ENCODE results near the gene WNT11.
A peak's percentile ranks its signal among the peaks of the same experiment; 100 is the strongest.

WNT11 gene

DNA sequence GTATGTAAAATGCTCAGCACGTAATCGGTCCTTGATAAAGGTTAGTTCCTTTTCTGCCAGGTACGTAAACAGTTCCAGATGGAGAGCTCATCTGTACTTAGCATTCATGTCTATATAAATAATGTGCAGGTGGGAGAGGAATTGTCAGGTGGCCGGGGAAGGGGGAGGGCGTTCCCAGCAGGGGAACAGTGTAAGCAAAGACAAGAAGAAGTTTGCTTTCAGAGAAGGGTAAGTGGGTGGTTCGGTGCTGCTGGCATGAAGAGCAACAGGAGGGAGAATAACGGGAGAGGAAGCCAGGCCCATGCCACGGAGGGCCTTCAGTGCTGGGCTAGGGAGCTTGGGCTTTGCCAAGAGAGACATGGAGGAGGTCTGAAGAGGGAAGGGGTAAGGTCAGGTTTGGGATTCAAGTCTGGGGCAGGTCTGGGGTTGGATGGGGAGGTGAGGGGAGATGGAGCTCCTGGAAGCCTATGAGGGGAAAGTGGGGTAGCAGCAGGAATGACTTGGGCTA is 11.4 kb upstream of the WNT11 start:
- Mint-ChIP-seq H3K27me3 (peaks cover 7% of the 10 kb centered on the region), H3K36me3 (ENCODE audit: low read depth) (no peaks in the 10 kb centered on the region), H3K9me3 (no peaks in the 10 kb centered on the region), H3K27ac (no peak overlapping the region), H3K4me3 (no peak overlapping the region), H3K4me1 (ENCODE audit: low read depth) (no peaks in the 10 kb centered on the region)

DNA sequence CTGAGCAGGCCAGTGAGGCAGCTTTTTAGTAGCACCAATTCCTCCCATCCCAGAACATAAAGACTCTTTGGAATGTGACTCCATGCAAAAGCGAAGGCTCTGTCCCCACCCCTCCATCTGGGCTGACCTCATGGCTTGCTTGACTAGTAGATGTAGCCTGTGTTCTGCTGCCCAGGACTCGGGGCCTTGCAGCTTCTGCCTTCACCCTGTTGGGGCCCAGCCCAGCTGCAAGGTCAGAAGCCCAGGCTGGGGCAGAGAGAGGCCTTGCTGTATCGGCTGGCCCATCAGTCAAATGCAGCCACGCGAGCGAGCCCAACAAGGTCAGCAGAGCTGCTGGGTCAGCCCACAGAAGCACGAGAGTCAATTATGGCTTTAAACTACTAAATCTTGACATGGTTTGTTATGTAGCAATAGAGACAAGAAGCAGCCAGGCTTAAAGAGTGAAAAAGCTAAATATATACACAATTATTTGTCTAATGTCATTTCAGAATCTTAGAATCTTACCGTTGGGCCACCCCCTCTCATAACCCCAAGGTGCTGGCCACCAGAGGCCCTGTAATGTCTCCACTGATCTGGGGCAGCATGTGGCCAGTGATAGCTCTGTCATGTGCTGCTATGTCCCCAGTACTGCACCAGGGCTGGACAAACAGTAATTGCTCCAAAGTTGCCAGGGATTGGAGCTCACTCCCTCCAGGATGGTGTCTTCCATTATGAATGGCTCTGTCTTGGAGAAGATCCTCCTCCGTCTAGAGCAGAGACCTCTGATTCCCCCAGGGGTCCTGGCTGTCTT is 10.4 kb upstream of the WNT11 start:
- Mint-ChIP-seq H3K9me3 (no peaks in the 10 kb centered on the region), H3K27ac (no peak overlapping the region), H3K27me3 (peaks cover 16% of the 10 kb centered on the region), H3K4me3 (no peak overlapping the region), H3K4me1 (ENCODE audit: low read depth) (no peaks in the 10 kb centered on the region), H3K36me3 (ENCODE audit: low read depth) (no peaks in the 10 kb centered on the region)

DNA sequence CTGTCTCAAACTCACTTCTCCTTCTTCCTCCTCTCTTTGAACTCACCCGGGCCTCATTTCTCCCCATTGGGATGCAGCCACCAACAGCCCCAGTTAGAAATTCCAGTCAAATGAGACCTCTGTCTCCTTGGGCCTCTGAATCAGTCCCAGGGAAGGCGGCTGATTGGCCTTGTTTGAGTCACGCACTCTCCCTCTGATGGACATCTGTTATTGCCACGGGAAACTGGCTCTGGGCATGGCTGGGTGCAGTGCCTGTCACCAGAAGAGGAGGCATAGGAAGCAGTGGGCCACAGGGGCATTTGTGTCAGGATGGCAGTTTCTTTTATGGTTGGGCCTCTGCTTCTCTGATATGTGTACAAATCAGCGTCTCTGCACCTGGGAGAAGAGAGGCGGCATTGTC is 9.6 kb upstream of the WNT11 start:
- H3K4me3 Mint-ChIP-seq, result no peak overlapping the region
- H3K9me3 Mint-ChIP-seq, result no peaks in the 10 kb centered on the region
- peaks cover 24% of the 10 kb centered on the region for H3K27me3 Mint-ChIP-seq
- no peaks in the 10 kb centered on the region for H3K36me3 Mint-ChIP-seq (ENCODE audit: low read depth)
- H3K4me1 Mint-ChIP-seq (ENCODE audit: low read depth), result no peaks in the 10 kb centered on the region
- H3K27ac Mint-ChIP-seq, result no peak overlapping the region

DNA sequence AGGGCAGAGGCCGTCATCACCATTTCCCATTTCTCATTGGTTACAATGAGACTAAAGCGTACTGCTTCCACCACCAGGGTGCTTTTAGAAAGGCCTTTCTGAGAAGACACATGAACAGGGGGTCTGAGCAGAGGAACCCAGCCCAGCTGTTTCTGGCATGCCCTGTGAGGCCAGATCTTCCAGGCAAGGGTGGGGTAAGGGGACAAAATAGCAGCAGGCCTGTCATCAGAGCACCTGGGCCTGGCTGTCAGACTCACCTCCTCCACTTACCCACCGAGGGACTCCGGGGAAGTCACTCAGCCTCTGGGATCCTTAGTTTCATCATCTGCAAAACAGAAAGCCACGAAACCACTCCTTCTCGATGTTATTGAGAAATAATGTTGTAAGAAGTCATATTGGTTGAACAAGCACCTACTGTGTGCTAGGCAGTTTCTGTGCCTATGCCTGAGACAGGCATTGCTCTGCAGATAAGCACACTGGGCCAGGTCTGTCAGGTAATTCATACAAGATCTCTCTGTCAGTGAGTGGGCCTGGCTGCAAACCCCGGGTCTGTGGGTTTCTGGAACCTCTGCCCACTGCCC is 8.8 kb upstream of the WNT11 start:
- Mint-ChIP-seq H3K9me3 (no peaks in the 10 kb centered on the region), H3K4me1 (ENCODE audit: low read depth) (no peaks in the 10 kb centered on the region), H3K27me3 (peaks cover 27% of the 10 kb centered on the region), H3K27ac (no peak overlapping the region), H3K36me3 (ENCODE audit: low read depth) (no peaks in the 10 kb centered on the region), H3K4me3 (no peak overlapping the region)

DNA sequence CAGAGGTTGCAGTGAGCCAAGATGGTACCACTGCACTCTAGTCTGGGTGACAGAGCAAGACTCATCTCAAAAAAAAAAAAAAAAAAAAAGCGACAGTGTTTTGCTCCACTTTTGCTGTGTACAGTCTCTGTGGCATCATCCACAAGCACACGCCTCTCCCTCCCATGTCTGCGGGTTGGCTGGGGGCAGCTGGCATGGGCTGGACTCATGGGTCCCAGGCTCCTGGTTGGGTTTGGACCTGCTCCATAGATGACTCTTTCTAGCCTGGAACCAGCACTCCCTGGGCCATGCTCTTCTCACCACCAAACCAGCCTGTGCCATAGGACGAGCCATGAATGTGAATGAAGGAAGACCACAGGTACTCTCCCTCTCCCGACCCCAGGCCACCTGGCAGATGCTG is 7.9 kb upstream of the WNT11 start:
- Mint-ChIP-seq H3K27me3 (peaks cover 27% of the 10 kb centered on the region), H3K36me3 (ENCODE audit: low read depth) (no peaks in the 10 kb centered on the region), H3K4me1 (ENCODE audit: low read depth) (no peaks in the 10 kb centered on the region), H3K9me3 (no peaks in the 10 kb centered on the region), H3K4me3 (no peak overlapping the region), H3K27ac (no peak overlapping the region)

DNA sequence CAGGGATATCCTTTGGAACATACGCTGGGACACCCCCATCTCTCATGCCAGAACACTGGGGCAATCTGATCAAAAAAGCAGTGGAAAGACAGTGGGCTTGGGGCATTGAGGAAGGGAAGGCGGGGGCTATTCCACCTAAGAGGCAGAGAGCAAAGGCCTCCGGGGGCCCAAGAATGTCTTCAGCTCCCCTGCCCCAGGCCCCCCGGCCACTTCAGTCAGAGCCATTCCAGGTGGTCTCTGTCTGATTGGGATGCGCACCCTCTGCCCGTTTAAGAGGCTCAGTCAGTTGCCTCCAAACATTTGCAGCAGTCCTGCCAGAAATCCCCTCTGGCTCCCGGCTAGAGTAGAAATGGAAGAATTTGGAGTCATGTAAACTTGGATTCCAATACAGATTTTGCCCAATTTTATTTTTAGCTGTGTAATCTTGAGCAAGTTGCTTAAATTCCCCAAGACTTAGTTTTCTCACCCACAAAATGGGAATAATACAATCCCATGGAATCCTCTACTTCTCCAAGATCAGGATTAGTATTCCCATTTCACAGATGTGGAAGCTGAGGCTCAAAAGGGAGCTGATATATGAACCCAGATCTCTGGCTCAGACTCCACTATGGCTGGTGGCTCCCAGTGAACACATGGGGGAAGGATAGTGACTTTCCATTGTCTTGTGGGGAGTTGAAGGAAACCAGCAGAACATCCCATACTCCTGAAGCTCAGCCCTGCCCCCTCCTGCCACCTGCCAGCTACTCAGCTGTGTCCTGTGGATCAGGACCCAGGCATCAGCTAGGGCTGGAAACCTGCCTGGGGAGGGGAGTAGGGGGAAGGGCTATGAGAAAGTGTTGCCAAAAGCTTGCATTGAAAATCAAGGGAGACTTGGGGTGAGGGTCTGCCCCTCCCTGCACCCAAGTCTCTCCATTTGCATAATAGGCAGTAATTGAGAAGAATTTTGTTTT is 6.1 kb upstream of the WNT11 start:
- Mint-ChIP-seq H3K4me1 (ENCODE audit: low read depth) (peaks cover 5% of the 10 kb centered on the region), H3K9me3 (no peaks in the 10 kb centered on the region), H3K27ac (no peak overlapping the region), H3K27me3 (peaks cover 32% of the 10 kb centered on the region), H3K4me3 (no peak overlapping the region), H3K36me3 (ENCODE audit: low read depth) (no peaks in the 10 kb centered on the region)

DNA sequence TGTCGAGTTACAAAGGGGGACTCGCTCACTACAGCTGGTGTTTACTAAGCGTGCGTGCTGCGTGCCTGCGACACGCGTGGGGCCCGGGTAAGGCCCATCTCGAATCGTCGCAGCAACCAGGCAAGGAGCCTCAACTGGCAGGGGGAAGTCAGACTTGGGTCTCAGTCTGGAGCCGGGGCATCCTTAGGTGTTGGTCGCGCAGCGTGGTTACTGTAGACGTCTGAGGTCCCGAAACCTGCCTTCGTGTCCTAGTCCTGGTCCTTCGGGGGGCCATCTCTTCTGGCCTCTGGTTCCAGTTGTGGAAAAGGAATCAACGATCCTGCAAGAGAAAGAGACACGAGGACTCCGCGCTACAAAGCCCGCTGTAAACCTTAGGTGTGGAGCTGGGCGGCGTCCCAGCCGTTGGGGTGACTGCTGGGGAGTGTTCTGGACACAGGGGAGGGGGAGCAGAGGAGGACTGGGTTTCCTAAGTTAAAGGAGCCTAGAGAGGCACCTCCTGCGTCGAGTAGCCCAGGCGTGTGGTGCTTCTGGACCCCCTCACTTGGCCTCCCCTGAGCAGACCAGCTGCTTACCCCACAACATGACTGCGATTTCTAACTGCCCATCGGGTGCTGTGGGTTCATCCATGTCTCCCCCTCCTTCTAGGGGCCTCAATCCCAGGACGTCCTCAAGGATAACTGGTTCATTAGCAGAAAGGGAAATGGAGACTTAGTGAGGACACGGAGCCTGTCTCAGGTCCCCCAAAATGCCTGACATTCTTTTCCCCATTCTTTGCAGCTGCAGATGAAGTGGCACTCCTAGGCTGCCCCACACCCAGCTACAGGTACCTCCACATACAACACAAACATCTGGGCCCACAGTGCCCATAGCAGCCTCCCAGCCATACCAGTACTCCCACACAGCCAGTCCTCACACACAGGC is 4.9 kb upstream of the WNT11 start:
- Mint-ChIP-seq H3K27me3 (peaks cover 41% of the 10 kb centered on the region), H3K4me1 (ENCODE audit: low read depth) (peaks cover 14% of the 10 kb centered on the region), H3K9me3 (no peaks in the 10 kb centered on the region), H3K27ac (peak overlapping the region; percentile 22), H3K36me3 (ENCODE audit: low read depth) (no peaks in the 10 kb centered on the region), H3K4me3 (peak overlapping the region; percentile 23)

DNA sequence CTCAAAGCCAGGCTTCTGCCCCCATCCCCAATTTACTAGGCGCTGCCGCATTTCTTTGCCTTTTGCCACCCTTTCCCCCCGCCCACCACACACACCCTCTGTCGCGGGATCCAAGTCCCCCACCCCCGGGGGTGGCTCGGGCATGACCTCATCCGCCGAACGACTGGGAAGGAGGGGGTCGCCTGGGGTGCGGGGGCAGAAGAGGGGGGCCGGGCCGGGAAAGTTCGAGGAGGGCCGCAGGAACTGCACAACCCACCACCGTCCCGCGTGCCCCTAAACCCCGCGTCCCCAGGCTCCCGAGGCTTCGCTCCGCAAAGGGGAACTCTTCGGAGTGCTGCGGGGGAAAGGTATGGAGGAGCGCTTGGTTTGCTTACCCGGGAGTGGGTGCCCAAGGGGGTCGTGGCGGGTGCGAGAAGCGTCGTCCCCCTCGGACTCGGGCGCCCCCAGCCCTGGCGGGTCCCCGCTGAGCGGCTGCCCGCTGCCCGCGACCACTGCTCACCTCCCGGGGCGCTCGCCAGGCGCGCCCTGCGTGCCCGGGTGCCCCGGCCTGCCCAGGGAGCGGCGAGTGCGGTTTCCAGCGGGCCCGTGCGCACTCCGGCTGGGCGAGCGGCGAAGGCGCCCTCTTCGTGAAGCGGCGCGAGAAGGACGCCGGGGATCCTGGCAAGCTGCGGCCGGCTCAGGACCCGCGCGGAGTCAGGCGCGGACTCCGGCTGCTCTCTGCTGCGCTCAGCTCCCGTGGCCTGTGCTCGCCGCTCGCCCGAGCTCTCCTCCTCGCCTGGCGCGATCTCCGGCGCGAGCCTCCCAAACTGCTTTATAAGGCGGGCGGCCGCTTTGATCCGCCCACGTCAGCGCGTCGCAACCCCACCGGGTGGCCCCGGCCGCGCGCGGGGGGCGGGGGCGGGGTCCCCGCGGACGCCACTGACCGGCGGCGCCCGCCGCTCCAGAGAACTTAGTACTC is 4.0 kb upstream of the WNT11 start:
- Mint-ChIP-seq H3K4me1 (ENCODE audit: low read depth) (peaks cover 22% of the 10 kb centered on the region), H3K27ac (no peak overlapping the region), H3K9me3 (no peaks in the 10 kb centered on the region), H3K27me3 (peaks cover 50% of the 10 kb centered on the region), H3K36me3 (ENCODE audit: low read depth) (no peaks in the 10 kb centered on the region), H3K4me3 (peak overlapping the region; percentile 3)

DNA sequence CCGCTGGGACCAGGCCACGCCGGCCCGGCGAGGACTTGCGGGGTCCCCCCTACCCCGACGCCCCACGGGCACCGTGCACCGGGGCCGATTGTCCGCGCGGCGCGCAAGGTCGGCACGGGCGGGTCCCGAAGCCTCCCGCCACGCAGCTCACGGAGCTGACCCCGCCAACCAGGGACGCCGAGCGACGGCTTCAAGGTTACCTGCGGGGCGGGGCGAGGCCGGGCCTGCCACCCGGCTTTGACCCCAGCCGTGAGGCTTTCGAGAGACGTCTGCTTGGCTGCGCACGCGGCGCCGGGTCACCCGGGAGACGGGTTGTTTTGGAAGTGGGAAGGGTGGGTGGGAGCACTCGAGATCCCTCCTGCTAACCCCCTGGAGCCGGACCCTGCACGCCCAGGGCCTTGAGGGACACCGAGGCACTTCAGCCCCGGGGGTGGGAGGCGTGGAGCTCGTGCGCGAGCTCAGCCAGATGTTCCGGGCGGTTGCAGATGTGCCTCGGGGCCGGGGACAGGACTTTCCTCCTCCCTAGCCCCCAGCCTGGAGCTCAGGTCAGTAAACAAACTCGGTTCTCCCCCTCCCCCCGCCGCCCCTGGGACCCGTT is 3.2 kb upstream of the WNT11 start:
- peaks cover 57% of the 10 kb centered on the region for H3K27me3 Mint-ChIP-seq
- no peaks in the 10 kb centered on the region for H3K9me3 Mint-ChIP-seq

DNA sequence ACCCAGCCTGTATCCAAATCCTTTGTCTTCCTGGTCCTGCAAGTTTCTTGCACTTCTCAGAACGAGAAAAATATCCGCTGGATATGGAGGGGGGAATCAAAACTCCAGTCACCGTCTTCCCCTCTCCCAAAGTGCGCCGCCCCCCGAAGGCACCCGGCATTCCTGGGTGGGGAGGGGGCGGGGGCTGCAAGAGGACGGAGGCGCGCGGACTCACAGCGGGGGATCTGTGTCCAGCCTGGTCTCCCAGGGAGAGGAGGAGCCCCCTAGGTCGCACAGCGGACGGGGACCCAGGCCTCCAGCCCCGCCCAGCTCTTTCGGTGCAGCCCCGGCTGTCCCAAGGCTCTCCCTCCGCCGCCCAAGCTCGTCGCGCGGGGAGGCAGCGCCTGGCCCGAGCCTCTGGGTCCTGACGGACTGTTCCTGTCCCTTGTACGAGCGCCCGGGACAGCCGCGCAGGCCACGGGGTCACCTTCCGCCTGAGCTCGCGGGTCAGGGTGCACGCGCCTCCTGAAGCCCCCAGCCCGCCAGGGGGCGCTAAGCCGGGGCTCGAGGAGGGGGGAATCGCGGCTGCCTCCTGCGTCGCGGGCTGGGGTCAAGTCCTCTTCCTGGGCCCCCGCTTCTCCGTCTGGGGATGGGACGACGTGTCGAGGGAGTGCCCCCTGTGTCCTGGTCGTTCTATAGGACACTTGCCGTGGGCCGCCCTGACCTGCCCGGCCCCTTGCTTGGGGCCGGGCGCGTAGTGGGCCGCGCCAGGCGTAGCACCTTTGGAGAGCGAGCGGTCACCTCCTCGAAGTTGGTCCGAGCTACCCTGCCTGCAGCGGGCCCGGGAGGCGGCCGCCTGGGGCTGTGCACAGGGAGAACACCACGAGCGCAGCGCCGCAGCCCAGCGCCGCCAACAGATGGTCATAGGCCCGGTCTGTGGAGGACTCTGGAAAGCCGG is 2.4 kb upstream of the WNT11 start:
- Mint-ChIP-seq H3K27ac (no peak overlapping the region), H3K36me3 (ENCODE audit: low read depth) (no peaks in the 10 kb centered on the region)

More for the DNA sequence above, 3.2 kb upstream of the WNT11 start:
- Mint-ChIP-seq H3K36me3 (ENCODE audit: low read depth) (no peaks in the 10 kb centered on the region), H3K4me3 (peak overlapping the region; percentile 3), H3K4me1 (ENCODE audit: low read depth) (peaks cover 22% of the 10 kb centered on the region), H3K27ac (no peak overlapping the region)

DNA sequence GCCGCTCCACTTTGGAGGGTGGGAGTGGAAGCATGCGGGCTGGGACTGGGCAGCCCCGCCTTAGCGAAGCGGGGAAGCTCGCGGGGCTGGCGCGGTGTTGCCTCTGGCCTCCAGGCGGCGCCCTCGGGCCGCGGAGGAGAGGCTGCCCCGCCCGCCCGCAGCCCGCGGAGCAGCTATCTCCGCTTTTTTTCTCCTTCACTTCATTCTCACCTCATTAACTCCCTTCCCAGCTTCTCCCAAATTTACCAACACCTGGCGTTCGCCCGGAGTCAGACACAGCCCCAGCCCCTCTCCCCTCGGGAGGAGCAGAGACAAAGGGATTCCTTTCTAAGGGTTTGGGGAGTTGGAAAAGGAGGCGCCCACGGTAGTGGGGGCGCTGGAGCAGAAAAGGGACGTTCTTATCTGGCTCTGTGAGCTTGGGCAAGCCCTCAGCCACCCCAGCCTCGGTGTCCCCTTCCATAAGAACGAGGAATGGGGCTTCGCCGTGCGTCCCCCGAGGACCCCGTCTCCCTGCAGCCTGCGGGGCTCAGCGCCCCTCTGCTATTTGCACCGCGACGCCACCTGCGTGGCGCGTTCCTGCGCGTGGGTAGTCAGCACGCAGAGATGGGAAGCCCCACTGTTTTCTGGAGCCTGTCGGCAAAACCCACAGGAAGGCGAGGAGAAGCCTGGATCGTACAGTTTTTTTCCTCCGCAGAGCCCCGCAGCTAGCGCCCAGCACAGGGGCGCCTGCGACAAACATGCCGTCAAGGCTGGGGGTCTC is 1.5 kb upstream of the WNT11 start:
- Mint-ChIP-seq H3K4me3 (peak overlapping the region; percentile 75), H3K27ac (no peak overlapping the region), H3K9me3 (no peaks in the 10 kb centered on the region), H3K36me3 (ENCODE audit: low read depth) (no peaks in the 10 kb centered on the region), H3K27me3 (peaks cover 57% of the 10 kb centered on the region), H3K4me1 (ENCODE audit: low read depth) (peaks cover 22% of the 10 kb centered on the region)

More for the DNA sequence above, 2.4 kb upstream of the WNT11 start:
- Mint-ChIP-seq H3K27me3 (peaks cover 61% of the 10 kb centered on the region), H3K9me3 (no peaks in the 10 kb centered on the region), H3K4me3 (peak overlapping the region; percentile 75), H3K4me1 (ENCODE audit: low read depth) (peaks cover 22% of the 10 kb centered on the region)

DNA sequence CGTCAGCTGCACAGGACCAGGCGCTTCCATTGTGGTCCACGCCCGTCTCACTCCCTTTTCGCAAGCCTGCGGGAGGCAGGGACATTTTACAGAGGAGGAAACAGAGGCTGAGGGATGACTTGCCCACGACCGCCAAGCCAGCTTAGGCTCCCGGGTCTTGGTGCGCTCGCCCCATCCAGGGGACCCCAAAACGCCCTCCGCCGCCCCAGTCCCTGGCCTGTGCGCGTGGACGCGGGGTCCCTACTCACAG is 300 bp downstream of the WNT11 start:
- peaks cover 39% of the 10 kb centered on the region for H3K27me3 Mint-ChIP-seq
- no peak overlapping the region for H3K27ac Mint-ChIP-seq
- peak overlapping the region; percentile 53 for H3K4me3 Mint-ChIP-seq
- peaks cover 22% of the 10 kb centered on the region for H3K4me1 Mint-ChIP-seq (ENCODE audit: low read depth)
- no peaks in the 10 kb centered on the region for H3K36me3 Mint-ChIP-seq (ENCODE audit: low read depth)
- H3K9me3 Mint-ChIP-seq, result no peaks in the 10 kb centered on the region
